IPS-NIHi11 (cell line): ENCODE measurements around the gene AFG1L.
"Not testable (repeated sequence)": the region's sequence is repeated elsewhere in the genome, so short reads cannot be mapped to it uniquely, and the experiment has no call there.

Experiments
- DNase-seq: peaks from one replicate; pipeline ENCODE4 v3.0.0; 2012; ENCODE audit warnings: mixed read lengths, low spot score

The AFG1L gene

DNA sequence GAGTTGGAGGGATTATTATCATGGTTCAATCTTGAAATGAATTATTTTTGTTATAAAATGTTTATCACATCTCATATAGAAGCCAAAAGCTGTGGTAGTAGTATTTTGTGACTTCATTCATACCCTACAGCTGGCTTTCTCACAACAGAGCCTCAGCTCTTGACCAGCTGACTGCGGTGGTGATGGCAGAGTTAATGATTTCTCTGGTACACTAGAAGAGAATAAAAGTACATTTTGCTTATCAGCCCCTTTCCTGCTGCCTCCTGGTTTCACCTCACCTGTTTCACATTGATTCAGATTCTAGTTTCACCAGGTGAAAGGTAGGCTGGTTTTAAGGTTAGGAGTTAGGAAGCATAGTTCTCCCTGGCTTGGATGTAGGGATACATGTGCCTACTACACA lies 55.7 kb downstream of the AFG1L start:
- no peak for DNase-seq

DNA sequence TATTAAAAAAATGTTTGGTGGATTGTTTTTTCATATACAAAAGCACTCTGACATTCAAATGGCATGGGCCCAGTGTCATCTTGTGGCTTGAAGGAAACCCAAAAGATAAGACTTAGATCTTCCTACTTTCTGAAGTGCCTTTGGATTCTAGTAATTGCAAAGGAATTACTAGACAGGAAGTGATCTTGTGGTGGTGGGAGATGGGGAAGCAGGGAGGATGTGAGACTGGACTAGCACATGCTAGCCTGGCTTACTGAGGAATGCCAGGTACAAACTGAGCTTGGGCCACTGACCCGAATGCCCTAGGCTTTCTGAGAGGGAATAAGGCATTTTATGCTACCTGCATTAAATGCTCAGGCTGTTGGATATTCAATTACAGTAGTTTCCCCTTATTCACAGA lies 59.0 kb downstream of the AFG1L start:
- DNase-seq: no peak

DNA sequence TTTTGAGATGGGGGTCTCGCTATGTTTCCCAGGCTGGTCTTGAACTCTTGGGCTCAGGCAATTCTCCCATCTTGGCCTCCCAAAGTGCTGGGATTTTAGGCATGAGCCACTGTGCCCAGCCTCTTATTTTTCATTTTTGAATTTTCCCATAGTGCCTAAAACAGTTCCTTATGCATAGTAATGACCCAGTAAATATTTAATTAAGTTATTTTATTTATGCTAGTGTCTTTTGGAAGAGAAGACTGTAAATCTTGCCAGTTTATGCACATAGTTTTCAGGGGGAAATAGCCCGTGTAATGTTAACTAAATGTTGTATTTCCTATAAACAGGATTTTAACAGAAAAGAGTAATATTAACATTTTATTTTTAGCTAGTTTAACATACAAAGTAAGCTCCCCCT lies 60.3 kb downstream of the AFG1L start:
- DNase-seq: no peak

DNA sequence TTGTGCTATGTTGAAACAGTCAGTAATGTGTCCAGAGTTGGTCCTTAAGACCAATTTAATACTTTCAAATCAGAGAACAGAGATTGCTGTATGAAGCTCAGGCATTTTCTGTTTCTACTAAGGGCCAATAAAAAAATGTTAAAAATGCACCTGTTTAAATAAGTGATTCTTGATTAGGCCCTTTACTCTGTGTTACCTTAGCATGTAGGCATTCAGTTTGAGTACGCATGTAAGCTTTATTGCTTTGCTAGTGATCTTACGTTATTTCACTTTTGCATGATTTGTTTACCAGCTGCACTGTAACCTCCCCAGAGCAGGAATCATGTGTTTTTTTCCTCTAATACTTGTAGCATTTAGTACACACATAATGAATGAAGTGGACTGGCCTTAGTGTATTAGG lies 61.0 kb downstream of the AFG1L start:
- no peak for DNase-seq

DNA sequence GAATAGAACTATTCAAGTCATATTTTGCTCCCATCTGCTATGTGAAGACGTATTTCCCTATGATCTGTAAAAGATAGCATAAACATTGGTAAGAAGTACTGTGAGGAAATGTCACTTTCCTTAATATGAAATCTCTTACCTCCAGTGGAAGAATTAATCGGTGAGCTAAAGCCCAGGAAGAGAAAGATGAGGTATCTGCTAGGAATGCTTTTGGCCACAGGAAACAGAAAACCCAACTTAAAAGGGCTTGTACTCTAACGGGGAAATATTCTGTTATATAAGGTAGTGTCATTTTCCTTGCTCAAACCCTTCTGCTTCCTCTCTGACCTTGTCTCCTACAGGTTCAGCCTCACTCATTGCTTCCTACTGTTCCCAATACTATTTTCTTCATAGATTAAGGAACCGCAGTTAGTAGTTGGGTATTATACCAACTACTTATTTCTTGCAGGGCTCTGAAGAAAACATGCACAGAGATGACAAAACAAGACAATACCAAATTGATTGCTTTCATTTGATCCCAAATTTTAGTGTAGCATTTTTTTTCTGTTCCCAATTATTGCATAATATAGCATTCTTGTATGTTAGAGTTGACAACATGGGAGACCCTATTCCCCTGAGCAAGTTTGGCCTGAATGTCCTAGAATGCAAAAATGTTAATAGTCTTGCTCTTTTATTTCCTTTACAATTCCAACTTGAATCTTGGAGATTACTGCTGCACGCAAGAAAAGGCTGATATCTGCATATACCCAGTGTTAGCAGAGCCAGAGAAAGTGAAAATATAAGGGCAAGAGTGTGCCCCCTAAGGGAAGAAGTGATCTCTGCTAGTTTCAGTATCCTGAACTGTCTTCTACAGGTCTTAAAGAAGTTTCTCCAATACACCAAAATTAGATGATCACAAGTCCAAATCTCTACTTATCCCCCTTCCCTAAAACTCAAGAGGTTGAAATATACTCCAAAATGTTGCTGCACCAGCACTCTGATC lies 65.3 kb downstream of the AFG1L start:
- DNase-seq: no peak

DNA sequence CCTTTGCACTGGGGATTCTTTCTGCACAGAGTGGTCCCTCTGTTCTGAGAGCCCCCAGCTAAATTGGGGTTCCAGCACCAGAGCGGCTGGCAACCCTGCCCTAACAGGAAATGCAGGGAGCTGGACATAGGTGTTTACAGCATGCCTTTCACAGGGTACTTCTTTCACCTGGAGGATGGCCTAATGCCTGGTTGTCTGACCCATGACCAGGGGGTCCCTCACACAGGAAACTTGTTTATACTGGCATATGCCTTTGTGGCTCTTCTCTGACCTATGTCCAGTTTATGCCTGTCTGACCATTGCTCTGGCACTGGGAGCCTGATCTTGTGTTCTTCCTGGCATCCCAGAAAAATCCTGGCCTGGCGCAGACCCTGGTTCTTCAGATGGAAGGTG lies 66.1 kb downstream of the AFG1L start:
- DNase-seq: no peak

DNA sequence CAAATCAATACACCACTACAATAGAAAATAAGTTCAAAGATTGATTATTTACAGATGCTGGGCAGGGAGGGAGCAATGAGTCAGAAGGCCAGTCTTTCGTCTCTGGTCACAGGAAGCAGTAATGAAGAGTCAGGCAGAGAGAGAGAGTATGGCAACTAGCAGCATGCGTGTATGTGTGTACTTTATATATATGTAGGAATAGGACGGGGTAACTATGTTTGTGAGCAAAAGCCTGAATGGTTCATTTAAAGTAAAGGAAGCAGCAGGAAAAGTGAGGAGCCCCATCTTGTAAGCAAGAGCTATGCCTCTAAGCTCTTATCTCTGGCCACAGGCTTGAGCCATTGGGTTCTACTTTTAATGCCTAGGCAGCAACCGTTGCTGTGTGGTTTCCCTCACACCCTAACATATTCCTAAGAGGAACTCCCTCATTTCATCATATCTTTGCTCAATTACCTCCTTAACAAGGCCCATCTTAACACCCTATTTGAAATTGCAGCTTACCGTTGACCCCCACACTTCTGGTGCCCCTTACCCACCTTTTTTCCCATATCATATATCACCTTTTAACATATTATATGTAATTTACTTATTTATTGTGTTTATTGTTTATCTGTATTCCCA lies 66.6 kb downstream of the AFG1L start:
- DNase-seq: no peak

DNA sequence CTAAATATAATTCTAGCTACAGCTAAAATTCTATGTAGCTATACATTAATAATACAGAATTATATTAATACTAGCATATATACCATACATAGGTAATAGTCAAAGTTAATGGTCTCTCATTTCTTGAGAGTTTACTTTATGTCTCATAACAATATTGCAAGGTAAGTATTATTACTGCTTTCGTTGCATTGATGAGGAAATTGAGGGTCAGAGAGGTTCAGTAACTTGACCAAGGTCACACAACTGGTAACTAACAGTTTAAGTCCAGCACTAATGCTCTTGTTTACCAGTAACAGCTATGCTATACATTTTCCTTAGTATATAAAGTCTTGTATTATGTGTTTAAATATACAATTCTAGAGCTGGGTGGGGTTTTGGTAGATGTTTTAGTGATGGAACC lies 67.6 kb downstream of the AFG1L start:
- no peak for DNase-seq

DNA sequence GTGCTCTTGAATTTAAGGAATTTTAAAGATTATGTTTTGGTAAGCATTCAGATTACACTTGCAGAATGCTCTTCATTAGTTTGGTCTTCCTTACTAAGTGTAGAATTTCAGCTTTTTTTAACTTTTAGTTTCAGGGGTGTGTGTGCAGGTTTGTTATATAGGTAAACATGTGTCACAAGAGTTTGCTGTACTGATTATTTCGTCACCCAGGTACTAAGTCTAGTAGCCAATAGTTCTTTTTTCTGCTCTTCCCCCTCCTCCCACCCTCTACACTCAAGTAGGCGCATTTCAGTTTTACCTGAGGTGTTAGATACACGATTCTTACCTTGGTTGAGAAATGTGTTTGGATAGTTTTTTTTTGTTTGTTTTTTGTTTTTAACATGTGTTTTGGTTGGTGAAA lies 68.3 kb downstream of the AFG1L start:
- DNase-seq: no peak

DNA sequence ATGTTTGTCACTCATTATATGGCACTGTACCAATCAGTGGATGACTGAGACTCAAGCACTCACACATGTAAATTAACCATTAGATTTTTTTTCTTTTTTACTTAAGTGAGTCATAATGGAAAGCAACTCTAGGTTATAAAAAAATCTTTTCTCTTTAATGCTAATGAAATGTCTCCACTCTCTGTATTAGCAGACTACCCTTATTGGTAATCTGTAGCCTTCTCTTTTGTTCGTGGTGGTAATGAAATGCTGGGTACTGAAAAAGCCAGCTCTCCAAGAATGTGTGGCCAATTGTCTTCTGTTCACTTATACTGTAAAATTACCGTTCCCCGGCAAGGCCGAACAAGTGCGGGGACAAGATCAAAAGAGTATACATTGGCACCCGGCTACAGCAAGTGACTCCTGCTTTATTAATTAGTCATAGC lies 69.0 kb downstream of the AFG1L start:
- DNase-seq: no peak

DNA sequence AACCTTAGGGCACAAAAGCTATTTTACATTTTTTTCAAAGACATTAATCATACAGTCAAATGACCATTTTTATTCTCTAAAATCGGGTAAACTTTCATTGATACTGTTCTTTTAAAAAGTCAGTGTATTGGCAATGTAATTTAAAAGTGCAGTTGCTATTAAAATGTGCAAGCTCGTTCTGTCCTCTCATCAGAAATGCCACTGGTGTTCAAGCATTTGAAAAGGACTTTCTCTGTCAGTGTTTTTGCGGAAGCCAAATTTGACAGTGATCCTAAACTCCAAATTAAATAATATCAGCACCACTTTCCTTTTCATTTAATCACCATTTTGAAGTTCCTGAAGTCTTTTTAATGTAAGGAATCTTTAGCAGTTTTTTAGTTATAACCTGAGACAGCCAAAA lies 69.6 kb downstream of the AFG1L start:
- DNase-seq: no peak

DNA sequence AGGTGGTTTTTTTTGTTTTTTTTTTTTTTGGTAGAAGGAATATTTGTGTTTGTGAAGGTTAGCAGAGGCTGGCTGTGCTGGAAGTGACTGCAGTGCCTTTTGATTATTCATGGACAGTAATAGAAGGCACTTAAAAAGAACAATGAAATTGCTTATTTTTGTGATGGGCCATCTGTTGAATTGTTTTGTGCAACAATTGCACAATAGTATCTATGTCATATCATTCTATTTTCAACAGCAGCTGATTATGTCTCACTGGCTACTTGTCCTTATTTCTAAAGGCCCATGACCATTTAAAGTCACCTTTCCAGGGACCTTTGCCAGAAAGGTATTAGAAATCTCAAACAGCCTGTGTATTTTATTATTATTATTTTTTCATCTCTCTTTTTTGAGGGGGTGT lies 70.6 kb downstream of the AFG1L start:
- no peak for DNase-seq

DNA sequence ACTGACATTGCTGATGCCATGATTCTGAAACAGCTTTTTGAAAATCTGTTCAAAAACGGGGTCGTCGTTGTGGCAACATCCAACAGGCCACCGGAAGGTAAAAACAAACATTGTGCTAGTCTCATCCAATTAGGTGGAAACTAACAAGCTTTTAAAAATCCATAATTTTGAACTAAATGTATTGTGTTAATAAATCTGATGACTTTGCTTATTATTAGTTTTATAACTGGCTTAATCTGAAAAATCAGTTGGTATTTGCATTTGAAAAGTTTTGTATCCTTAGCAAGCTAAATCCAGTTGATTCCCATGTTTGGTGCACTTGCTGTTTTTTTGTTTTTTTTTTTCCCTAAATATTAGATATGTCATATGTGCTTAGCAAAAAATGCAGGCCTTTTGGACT lies 71.4 kb downstream of the AFG1L start:
- no peak for DNase-seq

DNA sequence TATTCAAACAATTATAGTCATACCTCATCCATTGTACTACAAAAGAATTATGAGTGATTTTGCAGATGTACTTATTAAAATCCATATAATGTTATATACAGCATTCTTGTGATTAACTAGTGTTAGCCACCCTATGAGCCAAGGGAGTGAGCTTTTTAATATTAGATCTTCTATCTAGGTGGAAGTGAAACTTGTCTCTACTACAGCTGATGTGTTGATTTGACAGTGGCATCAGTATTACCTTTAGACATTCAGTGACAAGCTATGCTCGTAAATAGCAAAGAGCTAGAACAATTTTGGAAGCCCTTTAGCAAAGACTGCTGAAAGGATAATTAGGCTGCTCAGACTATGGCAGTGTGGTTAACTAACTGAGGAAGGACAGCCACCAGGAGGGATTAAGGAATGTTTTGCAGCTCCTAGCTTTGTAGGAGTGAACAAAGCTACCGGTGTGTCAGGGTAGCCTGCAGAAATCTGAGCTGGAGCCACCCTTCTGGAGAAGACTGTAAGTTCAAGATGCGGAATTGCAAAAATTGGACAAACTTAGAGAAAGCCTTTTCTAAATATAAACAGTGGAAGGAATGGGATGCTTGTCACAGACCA lies 73.7 kb downstream of the AFG1L start:
- no peak for DNase-seq

DNA sequence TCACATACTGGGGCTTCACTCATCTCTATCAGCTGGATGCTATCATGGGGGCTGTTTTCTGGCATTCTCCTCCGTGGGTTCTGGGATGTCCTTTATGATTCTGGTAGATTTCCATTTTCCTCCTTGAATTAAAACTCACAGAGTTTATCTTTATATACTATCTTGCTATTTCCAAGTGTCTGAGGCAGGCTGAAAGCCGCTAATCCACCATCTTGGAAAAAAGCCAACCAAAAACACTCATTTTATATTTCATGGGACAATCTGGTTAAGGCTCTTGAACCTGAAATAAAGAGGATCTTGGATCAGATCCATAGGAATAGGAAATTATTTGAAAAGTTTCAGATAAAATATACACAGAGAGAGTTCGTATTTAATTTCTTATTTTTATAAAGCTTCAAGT lies 86.0 kb downstream of the AFG1L start:
- no peak for DNase-seq

DNA sequence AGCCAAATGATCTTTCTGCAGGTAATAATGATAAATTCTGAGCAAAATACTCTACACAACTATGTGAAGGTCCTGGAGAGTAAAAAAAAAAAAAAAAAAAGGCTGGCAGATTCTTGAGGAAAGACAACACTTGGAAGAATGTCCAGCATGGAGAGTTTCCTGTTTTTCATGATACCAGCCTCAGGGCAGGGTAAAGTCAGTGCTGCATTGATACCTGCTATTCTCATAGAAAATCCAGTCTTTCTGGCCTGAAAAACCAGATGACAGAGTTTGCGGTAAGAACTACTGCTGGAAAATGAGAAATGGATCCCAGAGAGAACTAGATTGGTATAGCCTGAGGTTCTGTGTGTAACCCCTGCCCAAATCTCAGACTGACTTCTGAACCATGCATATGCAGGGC lies 89.1 kb downstream of the AFG1L start:
- no peak for DNase-seq

DNA sequence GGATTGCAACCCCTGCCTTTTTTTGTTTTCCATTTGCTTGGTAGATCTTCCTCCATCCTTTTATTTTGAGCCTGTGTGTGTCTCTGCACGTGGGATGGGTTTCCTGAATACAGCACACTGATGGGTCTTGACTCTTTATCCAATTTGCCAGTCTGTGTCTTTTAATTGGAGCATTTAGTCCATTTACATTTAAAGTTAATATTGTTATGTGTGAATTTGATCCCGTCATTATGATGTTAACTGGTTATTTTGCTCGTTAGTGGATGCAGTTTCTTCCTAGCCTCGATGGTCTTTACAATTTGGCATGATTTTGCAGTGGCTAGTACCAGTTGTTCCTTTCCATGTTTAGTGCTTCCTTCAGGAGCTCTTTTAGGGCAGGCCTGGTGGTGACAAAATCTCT lies 94.3 kb downstream of the AFG1L start:
- not testable (repeated sequence) for DNase-seq

DNA sequence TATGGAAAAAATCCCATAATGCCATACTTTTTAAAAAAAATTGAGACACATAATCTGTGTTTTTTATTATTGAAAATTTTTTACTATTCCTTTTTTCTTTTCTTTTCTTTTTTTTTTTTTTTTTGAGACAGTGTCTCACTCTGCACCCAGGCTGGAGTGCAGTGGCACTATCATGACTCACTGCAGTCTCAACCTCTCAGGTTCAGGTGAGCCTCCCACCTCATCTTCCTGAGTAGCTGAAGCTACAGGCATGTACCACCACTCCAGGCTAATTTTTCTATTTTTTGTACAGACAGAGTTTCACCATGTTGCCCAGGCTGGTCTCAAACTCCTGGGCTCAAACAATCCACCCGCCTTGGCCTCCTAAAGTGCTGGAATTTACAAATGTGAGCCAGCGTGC lies 100.4 kb downstream of the AFG1L start:
- DNase-seq: no peak

DNA sequence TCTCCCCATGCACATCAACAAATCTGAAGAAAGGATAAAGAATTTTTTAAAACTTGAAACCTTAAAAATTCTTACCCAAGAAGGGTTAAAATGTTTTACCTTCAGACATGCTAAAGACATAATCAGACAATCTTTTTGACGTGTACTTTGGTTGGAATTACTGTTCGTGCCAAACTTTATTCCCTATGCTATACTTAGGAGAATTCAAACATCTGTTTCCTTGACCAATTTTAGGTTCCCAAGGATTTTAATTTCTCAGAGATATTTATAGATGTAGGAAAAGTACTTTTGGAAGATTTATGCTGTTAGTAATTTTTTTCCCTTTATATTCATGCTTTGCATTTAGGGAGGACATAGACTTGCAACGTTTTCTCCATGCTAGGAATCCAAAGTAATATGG lies 108.4 kb downstream of the AFG1L start:
- DNase-seq: no peak

DNA sequence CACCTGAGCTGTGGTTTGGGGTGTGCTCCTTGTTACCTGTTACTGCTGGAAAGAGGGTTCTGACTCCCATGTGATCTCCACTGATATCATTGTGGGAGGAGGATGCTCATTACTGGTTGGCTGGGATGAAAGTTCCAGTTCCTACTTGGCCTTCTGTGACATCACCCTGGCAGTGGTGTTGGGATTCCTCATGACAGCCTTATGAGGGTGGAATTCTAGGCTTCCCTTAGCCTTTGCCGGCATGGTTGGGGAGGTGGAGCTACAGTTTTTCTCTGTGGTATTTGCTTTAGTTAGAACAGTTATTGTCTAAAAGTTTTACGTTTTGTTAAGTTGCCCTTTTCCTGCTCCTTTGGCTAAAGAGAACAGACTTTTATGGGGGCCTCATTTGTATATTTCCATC lies 112.1 kb downstream of the AFG1L start:
- DNase-seq: no peak

DNA sequence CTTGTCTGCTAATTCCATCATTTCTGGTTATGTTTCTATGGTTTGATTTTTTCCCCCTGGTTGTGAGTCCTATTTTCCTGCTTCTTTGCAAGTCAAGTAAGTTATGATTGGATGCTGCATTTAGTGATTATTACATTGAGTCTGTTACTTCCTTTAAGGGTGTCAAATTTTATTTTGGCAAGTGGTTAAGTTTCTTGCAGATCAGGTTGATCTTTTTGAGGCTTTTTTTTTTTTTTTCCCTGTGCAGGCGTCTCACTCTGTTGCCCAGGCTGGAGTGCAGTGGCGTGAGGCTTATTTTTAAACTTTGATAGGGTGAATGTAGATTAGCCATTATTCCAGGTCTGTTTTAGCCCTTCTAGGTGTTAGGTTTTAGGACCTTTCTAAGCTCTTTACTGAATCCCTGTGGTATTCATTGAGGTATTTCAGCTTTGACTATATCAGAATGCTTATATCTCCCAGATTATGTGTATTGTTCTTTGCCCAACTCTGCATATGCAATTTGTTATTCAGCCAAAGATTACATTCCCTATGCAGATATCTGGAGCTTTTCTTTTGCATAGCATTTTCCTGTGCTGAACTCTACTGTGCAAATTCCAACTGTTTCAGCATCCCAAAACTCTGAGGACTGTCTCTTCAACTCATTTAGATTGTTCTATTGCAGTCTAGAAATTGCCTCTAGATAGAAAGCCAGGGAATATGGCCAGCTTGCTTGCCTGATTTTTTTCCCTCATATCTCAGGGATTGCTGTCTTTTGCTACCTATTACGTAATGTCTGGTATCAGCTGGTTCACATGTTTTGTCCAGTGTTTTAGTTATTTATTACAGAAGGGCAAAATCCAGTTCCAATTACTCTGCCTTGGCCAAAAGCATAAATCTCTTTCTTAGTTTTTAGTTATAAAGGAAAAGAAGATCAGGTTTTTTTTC lies 113.3 kb downstream of the AFG1L start:
- no peak for DNase-seq

DNA sequence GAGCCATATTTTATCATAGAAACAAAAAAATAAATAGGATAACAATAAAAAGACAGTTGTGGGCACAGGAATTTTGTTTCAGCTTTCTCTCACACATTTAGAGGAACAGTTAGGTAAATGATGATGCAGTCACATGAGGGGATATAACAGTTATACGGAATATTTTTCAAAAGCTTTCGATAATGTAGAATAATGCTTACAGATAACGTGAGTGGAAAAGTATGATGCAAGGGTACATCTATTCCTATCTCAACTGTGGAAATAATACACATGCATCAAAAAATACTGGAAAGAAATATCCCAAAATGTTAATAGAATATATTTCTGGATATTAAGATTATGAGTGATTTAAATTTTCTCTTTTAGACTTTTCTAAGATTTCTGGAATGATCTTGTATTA lies 114.0 kb downstream of the AFG1L start:
- no peak for DNase-seq
